Prostate gland (tissue), 2 donors: Measurements from ENCODE around the gene ITM2C. TPM values are rescaled to one million over a fixed set of nuclear protein-coding genes. Genes with fewer than 3 reads are reported as not detected.

ENCODE experiments used
- DNase-seq: peaks from one replicate; pipeline ENCODE4 v3.0.0-alpha.2; 2019; ENCODE audit warnings: low spot score
- H3K27ac ChIP-seq, 2 donors: fragments of 200-600 bp; sonication (generic); 2 replicates each; pipeline ENCODE4 v1.5.1; 2017 to 2019
- H3K27me3 ChIP-seq: fragments of 200-600 bp; sonication (generic); replicated peaks from 2 replicates; pipeline ENCODE4 v1.5.1; 2019; ENCODE audit not compliant: insufficient read depth
- H3K36me3 ChIP-seq, 2 donors: fragments of 200-600 bp; sonication (generic); 1 replicate in 1 of 2; 2 replicates in 1 of 2; pipeline versions ENCODE4 v1.5.1 to v1.8.1; 2017 to 2019
- H3K4me1 ChIP-seq: fragments of 200-600 bp; sonication (generic); replicated peaks from 2 replicates; pipeline ENCODE4 v1.5.1; 2019
- H3K4me3 ChIP-seq, 2 donors: fragments of 200-600 bp; sonication (generic); 2 replicates each; pipeline ENCODE4 v1.5.1; 2017 to 2019
- H3K9me3 ChIP-seq: fragments of 200-600 bp; sonication (generic); 2 replicates; pipeline ENCODE4 v1.5.1; 2017
- CTCF ChIP-seq, 4 experiments: fragments of 200-600 bp in 2 of 4; fragments of 450-650 bp in 2 of 4; sonication (generic) in 2 of 4; IDR thresholded peaks; 1 replicate in 3 of 4; 2 replicates in 1 of 4; pipeline ENCODE4 v1.5.1; 2016 to 2019; ENCODE audit warnings: antibody characterized with exemption in 4 of 4, mild to moderate bottlenecking in 2 of 4, moderate library complexity in 2 of 4
- POLR2A ChIP-seq: fragments of 450-650 bp; IDR thresholded peaks from one replicate; pipeline ENCODE4 v1.6.1; 2016; ENCODE audit warnings: antibody characterized with exemption, mild to moderate bottlenecking
- POLR2AphosphoS5 ChIP-seq: sonication (generic); formaldehyde crosslinking; IDR thresholded peaks from one replicate; pipeline ENCODE4 v1.6.1; 2017; ENCODE audit warnings: antibody characterized with exemption
- WGBS: methylation state at CpG from one replicate; pipeline ENCODE4 v1.1.5; 2018; 5-methylcytosine and 5-hydroxymethylcytosine counted together
- intact Hi-C: fragments of 100-400 bp; cut with DNase I; formaldehyde crosslinking; loops from one replicate; pipeline ENCODE4 v1.14.2; 2022
- total RNA-seq, 2 donors: library from RNA; depleted of rRNA; stranded (reverse); fragments of >200 nt; gene quantifications; one replicate each; pipeline ENCODE4 v1.1.0, GENCODE V29; 2016

The ITM2C gene
- total RNA-seq, 2 donors from 2014 or later: 104 to 137 TPM

- WGBS: 94% methylated on average over 14 of the region's 14 CpGs
- Histone ChIP-seq H3K27ac (no peak overlapping the region), H3K27me3 (no peaks in the 10 kb centered on the region), H3K36me3 (no peaks in the 10 kb centered on the region), H3K4me1 (no peaks in the 10 kb centered on the region), H3K9me3 (no peaks in the 10 kb centered on the region), H3K4me3 (no peak overlapping the region)
- DNase-seq: no peak
- intact Hi-C loops: no loop called here
- TF ChIP-seq POLR2AphosphoS5 (no peak), POLR2A (no peak), CTCF (IDR thresholded peaks at IDR 0.05) (no peak)
Measured at GRCh38 chr2:230888824-230889400, 24.2 kb downstream of the ITM2C start.

- H3K9me3 ChIP-seq: no peaks in the 10 kb centered on the region
- no peak overlapping the region for H3K27ac ChIP-seq
- no peaks in the 10 kb centered on the region for H3K36me3 ChIP-seq
- no peaks in the 10 kb centered on the region for H3K27me3 ChIP-seq
- 85% methylated on average over 22 of the region's 22 CpGs for WGBS
- no peak for DNase-seq
- H3K4me3 ChIP-seq: no peak overlapping the region
- TF ChIP-seq POLR2AphosphoS5: no peak
- TF ChIP-seq CTCF (IDR thresholded peaks at IDR 0.05): no peak
- TF ChIP-seq POLR2A: no peak
- H3K4me1 ChIP-seq: no peaks in the 10 kb centered on the region
- intact Hi-C loops: no loop called here
Measured at GRCh38 chr2:230889911-230890601, 25.3 kb downstream of the ITM2C start.

- no peak overlapping the region for H3K4me3 ChIP-seq
- intact Hi-C loops: no loop called here
- DNase-seq: no peak
- no peaks in the 10 kb centered on the region for H3K27me3 ChIP-seq
- H3K36me3 ChIP-seq: no peaks in the 10 kb centered on the region
- no peaks in the 10 kb centered on the region for H3K9me3 ChIP-seq
- WGBS: 90% methylated on average over 4 of the region's 4 CpGs
- H3K4me1 ChIP-seq: no peaks in the 10 kb centered on the region
- H3K27ac ChIP-seq: no peak overlapping the region
- TF ChIP-seq POLR2AphosphoS5 (no peak), CTCF (IDR thresholded peaks at IDR 0.05) (no peak), POLR2A (no peak)
Measured at GRCh38 chr2:230890646-230891045, 25.9 kb downstream of the ITM2C start.

GRCh38 chr2:230891064-230891463, 26.3 kb downstream of the ITM2C start:
- Histone ChIP-seq H3K9me3 (no peaks in the 10 kb centered on the region), H3K4me1 (no peaks in the 10 kb centered on the region), H3K27ac (no peak overlapping the region), H3K27me3 (no peaks in the 10 kb centered on the region), H3K36me3 (no peaks in the 10 kb centered on the region), H3K4me3 (no peak overlapping the region)
- intact Hi-C loops: no loop called here
- TF ChIP-seq CTCF (IDR thresholded peaks at IDR 0.05): no peak
- no peak for TF ChIP-seq POLR2AphosphoS5
- TF ChIP-seq POLR2A: no peak
- no peak for DNase-seq
- 57% methylated on average over 5 of the region's 5 CpGs for WGBS

- Histone ChIP-seq H3K27ac (no peak overlapping the region), H3K36me3 (no peaks in the 10 kb centered on the region), H3K27me3 (no peaks in the 10 kb centered on the region), H3K4me3 (no peak overlapping the region), H3K9me3 (no peaks in the 10 kb centered on the region), H3K4me1 (no peaks in the 10 kb centered on the region)
- TF ChIP-seq POLR2A (no peak), POLR2AphosphoS5 (no peak), CTCF (IDR thresholded peaks at IDR 0.05) (no peak)
- 76% methylated on average over 6 of the region's 6 CpGs for WGBS
- intact Hi-C loops: no loop called here
- DNase-seq: no peak
Measured at GRCh38 chr2:230891509-230891908, 26.8 kb downstream of the ITM2C start.
